Hepatocyte (in vitro differentiated cells): Measurements from ENCODE around the gene SLIT2.

Source experiments
- EZH2 ChIP-seq: fragments of 200-600 bp; sonication (generic); IDR thresholded peaks from 2 replicates; pipeline ENCODE4 v1.6.1; 2016; ENCODE audit warnings: antibody characterized with exemption, mild to moderate bottlenecking, borderline replicate concordance
- EZH2phosphoT487 ChIP-seq: fragments of 200-600 bp; sonication (generic); IDR thresholded peaks from one replicate; pipeline ENCODE4 v1.6.1; 2018; ENCODE audit warnings: antibody characterized with exemption, mild to moderate bottlenecking, low read depth, moderate library complexity; ENCODE audit not compliant: unreplicated experiment, severe bottlenecking
- TF ChIP-seq, protein P1 (sequence below): fragments of 200-600 bp; sonication (generic); IDR thresholded peaks from 2 replicates; pipeline ENCODE4 v1.5.1; 2016; ENCODE audit warnings: antibody characterized with exemption, mild to moderate bottlenecking; ENCODE audit not compliant: poor library complexity

DNA sequence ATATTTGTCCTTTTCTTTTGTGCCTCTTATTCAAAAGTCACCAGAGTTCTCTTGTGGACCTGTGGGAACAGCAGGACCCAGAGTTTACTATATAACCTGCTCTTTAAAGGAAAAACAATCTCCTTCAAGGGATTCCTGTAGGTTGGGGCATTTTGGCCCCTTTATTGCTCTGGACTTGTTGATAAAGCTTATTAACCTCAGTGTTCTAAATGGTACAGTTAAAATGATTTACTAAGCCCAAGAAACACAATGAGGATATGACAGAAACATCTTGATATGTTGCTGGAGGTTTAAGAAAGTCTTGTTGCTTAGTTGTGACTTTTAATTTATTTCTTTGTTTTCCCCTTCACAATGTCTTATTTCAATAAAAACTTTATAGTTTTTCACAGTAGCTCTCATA lies 46.8 kb downstream of the SLIT2 start:
- TF ChIP-seq, protein P1, sequence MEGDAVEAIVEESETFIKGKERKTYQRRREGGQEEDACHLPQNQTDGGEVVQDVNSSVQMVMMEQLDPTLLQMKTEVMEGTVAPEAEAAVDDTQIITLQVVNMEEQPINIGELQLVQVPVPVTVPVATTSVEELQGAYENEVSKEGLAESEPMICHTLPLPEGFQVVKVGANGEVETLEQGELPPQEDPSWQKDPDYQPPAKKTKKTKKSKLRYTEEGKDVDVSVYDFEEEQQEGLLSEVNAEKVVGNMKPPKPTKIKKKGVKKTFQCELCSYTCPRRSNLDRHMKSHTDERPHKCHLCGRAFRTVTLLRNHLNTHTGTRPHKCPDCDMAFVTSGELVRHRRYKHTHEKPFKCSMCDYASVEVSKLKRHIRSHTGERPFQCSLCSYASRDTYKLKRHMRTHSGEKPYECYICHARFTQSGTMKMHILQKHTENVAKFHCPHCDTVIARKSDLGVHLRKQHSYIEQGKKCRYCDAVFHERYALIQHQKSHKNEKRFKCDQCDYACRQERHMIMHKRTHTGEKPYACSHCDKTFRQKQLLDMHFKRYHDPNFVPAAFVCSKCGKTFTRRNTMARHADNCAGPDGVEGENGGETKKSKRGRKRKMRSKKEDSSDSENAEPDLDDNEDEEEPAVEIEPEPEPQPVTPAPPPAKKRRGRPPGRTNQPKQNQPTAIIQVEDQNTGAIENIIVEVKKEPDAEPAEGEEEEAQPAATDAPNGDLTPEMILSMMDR = no peak
- TF ChIP-seq EZH2 (no peak), EZH2phosphoT487 (no peak)
